OCI-LY7 (cell line): ENCODE data around the gene STXBP2. TPM values are rescaled to one million over a fixed set of nuclear protein-coding genes. Genes with fewer than 3 reads are reported as not detected.

Experiments used
- BruUV-seq: library from RNA; stranded (reverse); fragments of 400-500 nt; replicated peaks from 2 replicates; lab custom pipeline; 2021; lab: Mats Ljungman, UMichigan
- CTCF ChIA-PET: fragments of 300-600 bp; sonication (Branson Sonifier 250); formaldehyde crosslinking; loops from one replicate; lab custom pipeline; 2022; ENCODE audit warnings: antibody characterized with exemption; ENCODE audit not compliant: unreplicated experiment; lab: Charles Lee
- POLR2A ChIA-PET: fragments of 300-600 bp; sonication (Branson Sonifier 250); formaldehyde crosslinking; loops from one replicate; lab custom pipeline; 2022; ENCODE audit warnings: antibody characterized with exemption; lab: Charles Lee
- DNase-seq: peaks from one replicate; pipeline ENCODE4 v3.0.0-alpha.2; 2015; ENCODE audit warnings: low spot score
- H2AFZ ChIP-seq: fragments of 200-600 bp; sonication (generic), shearing (Covaris generic); 2 replicates; pipeline ENCODE4 v1.6.1; 2014; ENCODE audit warnings: mild to moderate bottlenecking, antibody characterized with exemption, low read length, moderate library complexity
- H3K27ac ChIP-seq: fragments of 200-600 bp; sonication (generic); 2 replicates; pipeline ENCODE4 v1.5.1; 2014; ENCODE audit warnings: mixed run types, low read depth, mild to moderate bottlenecking, moderate library complexity, low read length, inconsistent platforms; ENCODE audit not compliant: poor library complexity, severe bottlenecking
- H3K36me3 ChIP-seq: fragments of 200-600 bp; sonication (generic); 2 replicates; pipeline ENCODE4 v1.6.1; 2014; ENCODE audit warnings: mild to moderate bottlenecking, antibody characterized with exemption, low read length, moderate library complexity, mixed read lengths; ENCODE audit not compliant: insufficient read depth
- H3K4me1 ChIP-seq: fragments of 200-600 bp; sonication (generic); 2 replicates; pipeline ENCODE4 v1.5.1; 2014; ENCODE audit warnings: mild to moderate bottlenecking, low read length; ENCODE audit not compliant: insufficient read depth, poor library complexity, severe bottlenecking
- H3K4me2 ChIP-seq: fragments of 200-600 bp; sonication (generic); 2 replicates; pipeline ENCODE4 v1.6.1; 2014; ENCODE audit warnings: mild to moderate bottlenecking, low read length
- H3K4me3 ChIP-seq: fragments of 200-600 bp; sonication (generic); 2 replicates; pipeline ENCODE4 v1.5.1; 2014; ENCODE audit warnings: mild to moderate bottlenecking, low read depth, low read length; ENCODE audit not compliant: poor library complexity, severe bottlenecking
- H3K79me2 ChIP-seq: fragments of 200-600 bp; sonication (generic); 2 replicates; pipeline ENCODE4 v1.6.1; 2016; ENCODE audit warnings: low read depth, mild to moderate bottlenecking, low read length, moderate library complexity, mixed read lengths; ENCODE audit not compliant: insufficient read depth
- H3K9me2 ChIP-seq: fragments of 200-600 bp; sonication (generic); 2 replicates; pipeline ENCODE4 v1.6.1; 2016; ENCODE audit warnings: mild to moderate bottlenecking, low read length, mixed read lengths; ENCODE audit not compliant: insufficient read depth
- H3K9me3 ChIP-seq: fragments of 200-600 bp; sonication (generic); 2 replicates; pipeline ENCODE4 v1.6.1; 2014; ENCODE audit warnings: mild to moderate bottlenecking, mixed run types, low read length, mixed read lengths
- H4K20me1 ChIP-seq: fragments of 200-600 bp; sonication (generic); 2 replicates; pipeline ENCODE4 v1.6.1; 2014; ENCODE audit warnings: mild to moderate bottlenecking, antibody characterized with exemption, low read length, moderate library complexity, mixed read lengths; ENCODE audit not compliant: insufficient read depth
- CTCF ChIP-seq: fragments of 200-600 bp; sonication (generic); conservative IDR thresholded peaks from 2 replicates; pipeline ENCODE4 v1.5.1; 2014; ENCODE audit warnings: mild to moderate bottlenecking, antibody characterized with exemption, low read length, moderate library complexity, mixed read lengths
- EZH2phosphoT487 ChIP-seq: fragments of 200-600 bp; sonication (generic); IDR thresholded peaks from 2 replicates; pipeline ENCODE4 v1.6.1; 2018; ENCODE audit warnings: low read depth, borderline replicate concordance, mild to moderate bottlenecking, mixed run types, antibody characterized with exemption, low read length, moderate library complexity, mixed read lengths
- intact Hi-C: fragments of 100-400 bp; cut with micrococcal nuclease; formaldehyde crosslinking; loops from one replicate; pipeline ENCODE4 v1.10.0; 2022; ENCODE audit not compliant: unreplicated experiment
- total RNA-seq, 2 experiments: library from RNA; depleted of rRNA in 1 of 2; stranded (reverse); fragments of >200 nt in 1 of 2; shearing (Covaris generic) in 1 of 2; gene quantifications; 2 replicates each; pipeline ENCODE4 v1.2.3, GENCODE V29; 2014 to 2022

STXBP2 gene
- total RNA-seq, 2 experiments from 2014 or later, result 43.0 to 138 TPM

- CTCF ChIA-PET, result no interaction called here
- intact Hi-C loops, result no loop called here
- Histone ChIP-seq H3K79me2 (no peaks in the 10 kb centered on the region), H4K20me1 (no peaks in the 10 kb centered on the region), H3K27ac (no peak overlapping the region), H3K4me2 (no peak overlapping the region), H3K9me2 (no peaks in the 10 kb centered on the region), H2AFZ (no peak overlapping the region), H3K36me3 (no peaks in the 10 kb centered on the region), H3K9me3 (no peaks in the 10 kb centered on the region), H3K4me3 (no peak overlapping the region), H3K4me1 (peaks cover 2% of the 10 kb centered on the region)
- TF ChIP-seq EZH2phosphoT487 (no peak), CTCF (no peak)
- no peak for DNase-seq
- POLR2A ChIA-PET, result no interaction called here
- no TSS peak for BruUV-seq
Measured at GRCh38 chr19:7670790-7671189, 33.9 kb downstream of the STXBP2 start.

GRCh38 chr19:7672522-7672921, 35.6 kb downstream of the STXBP2 start:
- no peaks in the 10 kb centered on the region for H3K36me3 ChIP-seq
- no peaks in the 10 kb centered on the region for H4K20me1 ChIP-seq
- no peak overlapping the region for H3K4me2 ChIP-seq
- BruUV-seq, result no TSS peak
- no peaks in the 10 kb centered on the region for H3K9me3 ChIP-seq
- no peak overlapping the region for H3K4me3 ChIP-seq
- no peaks in the 10 kb centered on the region for H3K9me2 ChIP-seq
- no peak for DNase-seq
- peaks cover 19% of the 10 kb centered on the region for H3K4me1 ChIP-seq
- intact Hi-C loops, result no loop called here
- no peak overlapping the region for H3K27ac ChIP-seq
- no peaks in the 10 kb centered on the region for H3K79me2 ChIP-seq
- ChIA-PET CTCF (no interaction called here), POLR2A (no interaction called here)
- no peak for TF ChIP-seq CTCF
- no peak for TF ChIP-seq EZH2phosphoT487
- no peak overlapping the region for H2AFZ ChIP-seq

DNA sequence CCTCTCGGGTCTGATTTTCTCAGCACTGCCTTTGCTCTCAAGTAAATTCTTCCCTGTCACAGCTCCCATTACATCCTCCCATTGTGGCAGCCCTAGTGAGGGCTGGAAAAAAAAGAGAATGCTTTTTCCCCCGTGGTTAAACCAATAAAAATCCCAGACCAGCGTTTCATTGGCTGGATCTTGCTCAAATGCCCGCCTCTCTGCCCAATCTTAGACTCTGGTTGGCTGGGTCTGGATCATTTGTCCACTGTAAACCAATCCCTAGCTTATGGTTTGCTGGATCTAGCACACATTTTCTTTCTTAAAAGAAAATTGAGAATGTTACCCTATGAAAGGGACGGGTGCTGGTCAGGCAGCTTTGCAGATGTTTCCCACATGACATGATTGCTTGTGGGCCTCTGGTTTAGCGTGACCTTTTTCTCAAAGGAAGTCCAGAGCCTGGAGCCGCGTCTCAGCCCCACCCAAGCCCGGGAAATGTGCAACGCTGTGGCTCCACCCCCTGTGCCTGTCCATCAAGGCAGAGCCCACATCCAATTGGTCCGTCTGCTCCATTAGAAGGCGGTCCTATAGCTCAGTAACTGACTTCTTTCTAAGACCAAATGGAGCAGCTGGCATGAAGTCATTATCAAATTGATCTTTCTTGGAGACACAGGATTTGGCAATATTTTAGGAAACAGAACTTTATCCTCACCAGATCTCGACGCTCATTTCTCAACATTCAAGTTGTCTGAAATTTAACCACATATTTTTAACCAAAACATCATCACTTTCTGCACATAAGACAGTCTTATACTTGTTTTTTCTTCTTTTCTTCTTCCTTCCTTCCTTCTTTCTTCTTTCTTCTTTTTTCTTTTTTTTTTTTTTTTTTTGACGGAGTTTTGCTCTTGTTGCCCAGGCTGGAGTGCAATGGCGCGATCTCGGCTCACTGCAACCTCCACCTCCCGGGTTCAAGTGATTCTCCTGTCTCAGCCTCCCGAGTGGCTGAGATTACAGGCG, 37.4 kb downstream of the STXBP2 start:
- Histone ChIP-seq H3K9me3 (no peaks in the 10 kb centered on the region), H3K4me3 (no peak overlapping the region), H2AFZ (no peak overlapping the region), H3K4me2 (no peak overlapping the region), H3K9me2 (no peaks in the 10 kb centered on the region), H4K20me1 (no peaks in the 10 kb centered on the region), H3K79me2 (no peaks in the 10 kb centered on the region), H3K36me3 (no peaks in the 10 kb centered on the region), H3K4me1 (peaks cover 29% of the 10 kb centered on the region), H3K27ac (no peak overlapping the region)
- BruUV-seq, result no TSS peak
- DNase-seq, result peak; percentile 66
- intact Hi-C loops, result no loop called here
- TF ChIP-seq EZH2phosphoT487 (no peak), CTCF (no peak)
- ChIA-PET POLR2A (no interaction called here), CTCF (interaction anchor here (0.6 kb wide), 1 partner anchor 324 kb away, joined by 3 read pairs; no protein-coding TSS in a partner anchor)
